Occipital lobe (tissue), 2 donors: ENCODE results near the gene UBE2Q1. TPM values are rescaled to one million over a fixed set of nuclear protein-coding genes. Genes with fewer than 3 reads are reported as not detected.

ENCODE experiments used
- DNase-seq: peaks from one replicate; lab custom pipeline; 2025; lab: John Stamatoyannopoulos, UW
- total RNA-seq: library from RNA; depleted of rRNA; stranded (reverse); fragments of >200 nt; gene quantifications from one replicate; pipeline ENCODE4 v1.2.3, GENCODE V29; 2014

Gene UBE2Q1
- total RNA-seq, 1 donor from 2014 or later, result 20.6 TPM

DNA sequence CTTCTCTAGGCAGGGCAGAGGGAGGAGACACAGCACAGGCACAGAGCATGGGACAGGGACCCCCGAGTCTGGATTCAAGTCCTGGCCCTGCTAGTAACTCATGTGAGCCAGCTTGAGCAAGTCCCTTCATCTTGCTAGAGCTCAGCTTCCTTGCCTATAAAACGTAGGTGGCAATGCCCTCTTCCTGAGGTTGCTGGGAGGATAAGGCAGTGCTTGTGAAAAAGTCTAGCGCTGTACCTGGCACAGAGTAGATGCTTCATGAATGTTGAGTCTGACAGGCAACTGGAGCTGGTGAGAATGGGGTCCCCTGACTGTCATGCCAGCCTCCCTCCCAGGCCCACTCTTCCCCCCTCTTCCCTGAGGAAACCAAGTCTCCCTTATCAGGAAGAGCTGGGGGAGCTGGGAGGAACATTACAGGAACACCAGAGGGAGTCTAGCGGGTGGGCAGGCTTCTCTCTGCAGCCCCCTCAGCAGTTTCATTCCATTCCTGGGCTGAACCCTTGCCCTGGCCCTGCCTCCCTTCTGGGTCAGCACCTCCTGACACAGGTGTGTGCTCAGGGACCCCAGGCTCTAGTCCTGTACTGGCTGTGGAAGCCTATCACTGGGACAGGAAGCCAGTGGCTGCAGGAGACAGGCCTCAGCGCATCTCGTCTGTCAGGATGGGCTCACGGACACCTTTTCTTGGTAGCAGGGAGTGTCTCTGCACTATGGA, 19.0 kb upstream of the UBE2Q1 start:
- DNase-seq, result no peak

DNA sequence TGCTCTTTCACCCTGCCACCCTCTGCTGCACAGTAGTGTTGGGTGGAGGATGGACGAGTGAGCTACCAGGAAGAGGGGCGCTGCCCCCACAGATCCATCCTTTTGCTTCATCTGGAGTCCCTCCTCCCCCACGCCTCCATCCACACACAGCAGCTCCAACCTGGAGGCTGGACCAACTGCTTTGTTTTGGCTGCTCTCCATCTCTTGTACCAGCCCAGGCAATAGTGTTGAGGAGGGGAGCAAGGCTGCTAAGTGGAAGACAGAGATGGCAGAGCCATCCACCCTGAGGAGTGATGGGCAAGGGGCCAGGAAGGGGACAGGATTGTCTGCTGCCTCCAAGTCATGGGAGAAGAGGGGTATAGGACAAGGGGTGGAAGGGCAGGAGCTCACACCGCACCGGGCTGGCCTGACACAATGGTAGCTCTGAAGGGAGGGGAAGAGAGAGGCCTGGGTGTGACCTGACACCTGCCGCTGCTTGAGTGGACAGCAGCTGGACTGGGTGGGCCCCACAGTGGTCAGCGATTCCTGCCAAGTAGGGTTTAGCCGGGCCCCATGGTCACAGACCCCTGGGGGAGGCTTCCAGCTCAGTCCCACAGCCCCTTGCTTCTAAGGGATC, 17.6 kb upstream of the UBE2Q1 start:
- DNase-seq, result no peak

DNA sequence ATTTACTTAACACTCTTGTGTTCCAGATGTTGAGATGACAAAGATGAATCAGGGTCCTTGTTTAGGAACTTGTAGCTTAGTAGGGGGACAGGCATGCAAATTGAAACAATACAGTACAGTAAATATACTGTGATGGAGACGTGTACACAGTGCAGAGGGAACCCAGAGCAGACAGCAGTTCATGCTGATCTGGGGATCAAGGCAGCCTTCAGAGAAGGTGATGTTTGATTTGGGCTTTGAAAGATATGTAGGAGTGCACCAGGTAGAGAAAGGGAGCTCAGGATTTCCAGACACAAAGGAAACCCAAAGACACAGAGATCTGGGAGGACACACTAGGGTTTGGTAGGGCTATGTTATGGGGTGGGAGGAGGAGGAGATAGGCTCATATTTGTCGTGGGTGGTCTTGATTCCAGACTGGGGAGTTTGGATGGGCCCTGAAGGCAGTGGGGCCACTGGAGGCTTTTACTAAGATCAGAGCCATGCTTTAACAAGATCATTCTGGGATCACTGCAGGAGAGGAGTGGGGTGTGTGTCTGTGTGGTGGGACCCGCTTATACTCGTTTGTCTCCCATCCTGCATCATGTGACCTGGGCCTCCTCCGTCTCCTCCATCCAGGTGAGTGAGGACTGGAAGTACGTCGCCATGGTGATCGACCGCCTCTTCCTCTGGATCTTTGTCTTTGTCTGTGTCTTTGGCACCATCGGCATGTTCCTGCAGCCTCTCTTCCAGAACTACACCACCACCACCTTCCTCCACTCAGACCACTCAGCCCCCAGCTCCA, 16.9 kb upstream of the UBE2Q1 start:
- DNase-seq, result no peak

DNA sequence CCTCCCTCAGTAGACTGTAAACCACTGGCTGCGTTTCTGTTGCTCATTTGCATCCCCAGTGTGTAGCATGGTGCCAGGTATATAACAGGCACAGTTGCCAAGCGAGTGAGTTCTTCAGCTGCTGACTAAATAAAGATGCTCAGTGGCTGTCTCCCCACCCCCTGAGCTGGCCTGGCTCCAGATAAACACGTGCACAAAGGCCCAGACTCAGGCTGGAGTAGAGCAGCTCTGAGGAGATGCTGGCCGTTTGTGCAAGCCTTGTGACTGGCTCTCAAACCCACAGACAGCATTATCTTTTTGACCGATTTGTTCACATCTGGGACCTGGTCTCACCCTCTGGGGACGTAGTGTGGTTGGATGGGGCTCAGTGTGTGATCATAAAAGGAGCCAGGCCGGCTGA, 16.3 kb upstream of the UBE2Q1 start:
- peak; percentile 54 for DNase-seq

DNA sequence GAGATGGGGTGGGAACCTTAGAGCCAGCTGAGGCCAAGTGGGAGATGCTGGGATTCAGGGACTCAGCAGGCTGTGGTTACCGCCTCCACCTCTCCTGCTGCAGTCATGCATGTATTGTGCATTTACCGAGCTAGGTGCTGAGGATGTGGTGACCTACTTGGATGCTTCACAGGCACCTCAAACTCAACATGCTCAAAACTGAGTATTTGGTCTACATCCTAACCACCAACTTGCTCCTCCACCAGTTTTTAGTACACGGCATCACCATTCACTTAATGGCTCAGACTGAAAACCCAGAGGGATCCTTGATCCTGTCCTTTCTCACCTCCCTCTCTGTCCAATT, 14.7 kb upstream of the UBE2Q1 start:
- DNase-seq, result no peak

DNA sequence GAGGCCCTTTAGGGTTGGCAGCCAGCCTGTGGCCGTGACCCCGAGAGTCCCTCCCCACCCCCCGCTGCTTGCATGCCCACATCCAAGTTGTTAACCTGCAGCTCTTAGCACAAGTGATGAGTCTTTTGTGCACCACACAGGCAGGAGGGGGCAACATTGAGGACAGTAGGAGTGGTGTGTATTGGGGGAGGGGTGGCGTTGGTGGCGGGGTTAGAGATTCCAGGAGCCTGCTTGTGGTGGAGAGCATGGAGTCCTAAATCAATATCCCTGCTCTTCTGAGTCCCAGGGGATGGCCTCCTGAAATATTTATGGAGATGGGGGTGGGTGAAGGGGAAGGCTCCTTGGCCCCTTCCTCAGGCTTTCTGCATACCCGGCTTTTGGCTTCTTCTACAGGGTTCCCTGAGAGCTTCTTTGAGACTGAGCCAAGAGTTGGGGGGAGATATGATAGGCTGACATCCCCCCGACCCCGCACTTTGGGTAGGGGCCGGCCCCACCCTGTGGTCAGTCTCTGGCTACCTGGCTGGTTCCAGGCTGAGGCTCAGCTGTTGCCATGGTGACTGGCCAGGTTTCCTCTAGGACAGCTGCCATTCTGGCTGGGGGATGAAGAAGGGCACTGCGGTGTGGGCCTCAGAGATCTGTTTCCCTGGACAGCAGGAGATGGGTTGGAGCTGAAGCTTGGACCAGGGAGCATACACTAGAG, 14.2 kb upstream of the UBE2Q1 start:
- DNase-seq, result no peak

DNA sequence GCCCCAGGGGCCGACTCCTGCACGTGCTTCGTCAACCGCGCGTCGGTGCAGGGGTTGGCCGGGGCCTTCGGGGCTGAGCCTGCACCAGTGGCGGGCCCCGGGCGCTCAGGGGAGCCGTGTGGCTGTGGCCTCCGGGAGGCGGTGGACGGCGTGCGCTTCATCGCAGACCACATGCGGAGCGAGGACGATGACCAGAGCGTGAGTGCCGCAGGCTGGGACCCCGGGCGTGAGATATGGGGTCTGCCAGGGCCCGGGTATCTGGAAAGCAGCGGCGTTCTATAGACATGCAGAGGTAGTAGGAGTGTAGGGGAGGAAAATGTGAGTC, 13.5 kb upstream of the UBE2Q1 start:
- no peak for DNase-seq

DNA sequence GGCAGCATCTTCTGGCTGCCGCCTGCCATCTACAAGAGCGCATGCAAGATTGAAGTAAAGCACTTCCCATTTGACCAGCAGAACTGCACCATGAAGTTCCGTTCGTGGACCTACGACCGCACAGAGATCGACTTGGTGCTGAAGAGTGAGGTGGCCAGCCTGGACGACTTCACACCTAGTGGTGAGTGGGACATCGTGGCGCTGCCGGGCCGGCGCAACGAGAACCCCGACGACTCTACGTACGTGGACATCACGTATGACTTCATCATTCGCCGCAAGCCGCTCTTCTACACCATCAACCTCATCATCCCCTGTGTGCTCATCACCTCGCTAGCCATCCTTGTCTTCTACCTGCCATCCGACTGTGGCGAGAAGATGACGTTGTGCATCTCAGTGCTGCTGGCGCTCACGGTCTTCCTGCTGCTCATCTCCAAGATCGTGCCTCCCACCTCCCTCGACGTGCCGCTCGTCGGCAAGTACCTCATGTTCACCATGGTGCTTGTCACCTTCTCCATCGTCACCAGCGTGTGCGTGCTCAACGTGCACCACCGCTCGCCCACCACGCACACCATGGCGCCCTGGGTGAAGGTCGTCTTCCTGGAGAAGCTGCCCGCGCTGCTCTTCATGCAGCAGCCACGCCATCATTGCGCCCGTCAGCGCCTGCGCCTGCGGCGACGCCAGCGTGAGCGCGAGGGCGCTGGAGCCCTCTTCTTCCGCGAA, 12.9 kb upstream of the UBE2Q1 start:
- DNase-seq, result no peak

DNA sequence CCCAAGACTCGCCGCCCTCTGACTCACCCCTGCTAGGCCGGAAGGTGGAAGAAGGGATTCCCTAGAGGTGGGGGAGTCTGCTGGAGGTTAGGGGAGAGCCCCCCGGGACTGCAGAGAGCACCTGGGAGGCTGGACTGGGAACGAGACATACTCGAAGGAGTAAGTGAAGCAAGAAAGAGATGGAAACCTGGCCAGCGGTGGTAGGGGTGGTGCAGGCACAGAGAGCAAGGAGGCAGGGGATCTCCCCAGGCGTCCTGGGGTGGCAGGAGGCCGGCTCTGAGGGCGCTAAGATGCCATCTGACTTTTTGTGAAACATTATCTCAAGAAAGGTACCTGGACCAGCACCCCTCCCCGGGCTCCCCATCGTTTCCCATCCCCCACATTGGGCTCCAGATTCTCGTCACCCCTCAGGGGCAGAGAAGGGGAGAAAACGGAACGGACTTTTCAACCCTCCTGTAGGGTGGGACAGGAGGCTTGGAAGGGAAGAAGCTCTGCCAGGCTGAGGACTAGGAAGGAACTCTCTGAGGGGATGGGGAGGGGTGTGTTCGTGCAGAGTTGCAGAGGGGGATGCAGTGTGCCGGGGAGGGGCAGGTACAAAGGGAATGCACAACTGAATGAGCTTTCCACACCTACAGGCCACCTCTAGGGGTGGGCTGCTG, 9.8 kb upstream of the UBE2Q1 start:
- no peak for DNase-seq

DNA sequence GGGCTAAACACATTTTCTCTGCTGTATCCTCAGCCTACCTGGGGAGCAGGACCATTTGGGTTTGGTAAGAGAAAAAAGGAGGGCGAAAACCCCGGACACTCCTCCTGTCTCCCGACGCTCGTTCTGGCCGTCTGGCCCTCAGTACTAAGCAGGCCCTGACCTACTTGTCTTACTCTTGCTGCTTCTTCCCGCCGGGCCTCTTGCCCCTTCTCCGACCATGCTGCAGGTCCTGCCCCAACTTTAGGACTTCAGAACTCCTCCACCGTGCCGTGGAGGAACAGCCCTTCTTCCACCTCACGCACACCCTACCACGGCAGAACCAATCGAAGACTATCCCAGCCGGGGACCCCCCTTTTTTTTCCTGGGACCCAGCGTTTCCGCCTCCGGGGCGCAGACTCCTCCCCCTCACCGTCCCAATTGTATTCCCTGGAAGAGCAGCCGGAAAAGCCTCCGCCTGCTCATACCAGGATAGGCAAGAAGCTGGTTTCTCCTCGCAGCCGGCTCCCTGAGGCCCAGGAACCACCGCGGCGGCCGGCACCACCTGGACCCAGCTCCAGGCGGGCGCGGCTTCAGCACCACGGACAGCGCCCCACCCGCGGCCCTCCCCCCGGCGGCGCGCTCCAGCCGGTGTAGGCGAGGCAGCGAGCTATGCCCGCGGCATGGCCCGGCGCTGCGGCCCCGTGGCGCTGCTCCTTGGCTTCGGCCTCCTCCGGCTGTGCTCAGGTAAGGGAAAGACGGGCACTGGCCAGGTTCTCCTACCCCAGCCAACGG, 9.1 kb upstream of the UBE2Q1 start, which contains the start of gene CHRNB2:
Gene CHRNB2, plus strand, starts transcription at position 393 of the 771 bp plus-strand sequence. Its CDS starts 267 bp downstream, at position 660.
- DNase-seq, result peak; percentile 79

DNA sequence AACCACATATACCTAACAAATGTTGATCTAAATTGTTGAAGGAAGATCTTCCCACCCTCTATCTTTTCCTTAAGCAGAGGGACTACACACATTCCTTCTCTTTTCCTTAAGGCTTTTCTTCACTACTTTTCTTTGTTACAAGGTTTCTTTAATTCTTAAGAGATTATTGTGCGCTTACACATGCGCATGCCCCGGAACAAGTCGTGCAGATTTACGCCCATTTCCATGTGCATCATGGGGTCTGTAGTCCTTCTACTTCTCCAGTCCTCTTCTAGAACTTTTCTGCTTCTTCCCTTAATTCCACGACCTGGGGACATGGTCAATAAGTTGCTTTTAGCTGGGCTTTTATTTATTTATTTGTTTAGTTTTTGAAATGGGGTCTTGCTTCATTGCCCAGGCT, 7.4 kb upstream of the UBE2Q1 start:
- no peak for DNase-seq

DNA sequence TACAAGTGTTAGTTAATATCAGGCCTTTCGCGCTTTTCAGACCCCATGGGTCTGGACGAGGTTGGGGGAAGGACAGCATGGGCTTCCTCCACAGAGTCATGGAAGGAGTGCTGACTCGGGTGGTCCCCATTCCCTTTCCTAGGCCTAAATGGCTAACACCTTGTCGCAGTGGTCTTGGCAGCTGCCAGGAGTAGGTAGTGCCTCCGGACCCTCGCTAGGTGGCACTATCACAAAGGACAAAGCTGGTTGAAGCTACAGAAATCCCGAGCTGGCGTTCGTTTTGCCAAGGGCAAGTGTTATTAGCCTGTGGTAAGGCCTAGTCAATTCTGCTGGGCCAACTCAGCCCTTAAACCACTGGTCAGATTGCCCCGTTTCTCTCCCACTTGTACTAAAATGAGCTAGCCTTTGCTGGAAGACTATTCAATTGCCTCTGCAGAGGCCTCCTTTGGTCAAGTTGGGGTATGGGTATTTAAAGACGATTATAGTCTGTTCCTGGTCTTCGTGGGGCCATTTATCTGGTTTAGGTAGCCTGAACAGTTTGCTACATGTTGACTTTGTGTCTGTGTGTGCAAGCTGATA, 1.1 kb upstream of the UBE2Q1 start:
- peak; percentile 85 for DNase-seq

DNA sequence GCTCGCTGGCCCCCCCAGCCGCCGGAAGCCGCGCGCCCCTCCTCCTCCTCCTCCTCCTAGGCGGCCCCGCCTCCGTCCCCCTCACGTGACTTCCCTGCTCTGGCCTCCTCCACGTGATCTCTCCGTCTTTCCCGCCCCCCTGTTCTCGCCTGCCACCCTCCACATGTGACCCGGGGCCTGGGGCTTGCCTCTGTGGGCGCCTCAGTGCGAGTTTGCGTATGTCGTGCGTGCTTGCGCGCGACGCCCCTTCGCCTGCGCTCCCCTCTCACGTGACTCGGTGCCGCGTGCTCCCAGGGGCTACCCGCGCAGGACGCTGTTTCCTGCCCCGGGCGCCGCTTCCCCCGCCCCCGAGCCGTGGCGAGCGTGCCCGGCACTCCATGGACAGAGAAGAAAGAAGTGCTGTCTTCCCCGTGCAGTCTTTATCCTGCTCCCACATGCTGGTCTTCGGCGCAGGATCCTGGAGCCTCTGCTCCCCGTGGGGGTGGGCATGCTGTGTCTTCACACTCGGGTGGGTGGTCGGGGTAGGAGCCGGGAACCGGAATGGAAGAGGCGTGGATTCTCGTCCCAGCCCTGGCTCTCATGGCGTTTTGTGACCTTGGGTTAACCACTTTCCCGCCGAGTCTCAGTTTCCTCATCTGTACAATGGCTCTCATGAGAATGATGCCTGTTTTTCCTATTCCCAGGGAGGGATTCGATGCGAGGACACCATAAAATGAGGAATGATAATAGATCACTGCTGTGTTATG, 431 bp upstream of the UBE2Q1 start:
- DNase-seq, result peak; percentile 99

DNA sequence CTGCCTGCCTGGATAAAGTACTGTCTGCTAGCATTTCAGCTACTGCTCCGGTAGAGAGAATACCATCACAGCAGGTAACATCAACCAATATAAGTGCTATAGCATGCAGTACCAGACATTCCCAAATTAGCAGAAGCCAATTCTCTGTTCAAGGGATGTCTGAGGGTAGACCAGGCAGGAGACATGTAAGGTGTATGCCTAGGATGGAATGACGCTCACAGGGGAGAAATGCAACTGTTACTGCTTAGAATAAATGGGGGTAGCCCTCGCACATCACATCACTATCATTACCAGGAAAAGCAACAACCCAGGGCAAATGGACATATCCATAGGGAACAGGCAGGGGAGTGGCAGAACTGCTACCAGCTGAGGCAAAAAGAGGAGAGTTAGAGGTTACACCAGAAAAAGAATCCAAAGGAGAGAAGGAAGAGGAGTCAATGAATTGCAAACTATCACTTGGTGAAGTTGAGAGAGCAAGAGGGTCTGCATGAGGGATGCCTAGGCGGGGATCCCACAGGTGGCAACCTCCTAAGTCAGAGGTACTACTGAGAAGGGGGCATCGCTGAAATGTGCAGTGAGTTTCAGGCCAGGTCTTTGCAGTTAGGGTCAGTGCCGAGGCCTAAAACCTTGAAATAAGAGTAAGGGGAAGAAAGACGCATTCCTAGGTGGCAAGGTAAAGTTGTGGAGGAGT, 1.1 kb downstream of the UBE2Q1 start:
- no peak for DNase-seq

DNA sequence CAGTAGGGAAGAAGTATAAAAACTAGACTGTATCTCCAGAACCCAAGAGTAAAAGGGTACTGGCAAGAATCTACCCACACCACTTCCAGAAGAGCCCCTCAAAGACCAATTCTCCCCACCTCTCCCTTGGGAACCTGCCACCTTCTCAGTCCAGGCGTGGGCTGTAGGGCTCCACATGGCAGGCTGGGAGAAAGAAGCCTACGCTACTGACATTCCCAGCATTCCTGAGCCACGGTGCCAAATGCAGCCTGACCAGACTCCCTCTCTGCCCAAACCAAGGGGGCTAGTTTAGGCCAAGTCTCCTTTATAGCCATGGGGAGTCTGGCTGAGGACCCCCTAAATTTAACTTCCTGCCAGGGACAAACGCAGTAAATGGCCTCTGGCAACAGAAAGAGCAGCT, 2.0 kb downstream of the UBE2Q1 start:
- DNase-seq, result no peak

DNA sequence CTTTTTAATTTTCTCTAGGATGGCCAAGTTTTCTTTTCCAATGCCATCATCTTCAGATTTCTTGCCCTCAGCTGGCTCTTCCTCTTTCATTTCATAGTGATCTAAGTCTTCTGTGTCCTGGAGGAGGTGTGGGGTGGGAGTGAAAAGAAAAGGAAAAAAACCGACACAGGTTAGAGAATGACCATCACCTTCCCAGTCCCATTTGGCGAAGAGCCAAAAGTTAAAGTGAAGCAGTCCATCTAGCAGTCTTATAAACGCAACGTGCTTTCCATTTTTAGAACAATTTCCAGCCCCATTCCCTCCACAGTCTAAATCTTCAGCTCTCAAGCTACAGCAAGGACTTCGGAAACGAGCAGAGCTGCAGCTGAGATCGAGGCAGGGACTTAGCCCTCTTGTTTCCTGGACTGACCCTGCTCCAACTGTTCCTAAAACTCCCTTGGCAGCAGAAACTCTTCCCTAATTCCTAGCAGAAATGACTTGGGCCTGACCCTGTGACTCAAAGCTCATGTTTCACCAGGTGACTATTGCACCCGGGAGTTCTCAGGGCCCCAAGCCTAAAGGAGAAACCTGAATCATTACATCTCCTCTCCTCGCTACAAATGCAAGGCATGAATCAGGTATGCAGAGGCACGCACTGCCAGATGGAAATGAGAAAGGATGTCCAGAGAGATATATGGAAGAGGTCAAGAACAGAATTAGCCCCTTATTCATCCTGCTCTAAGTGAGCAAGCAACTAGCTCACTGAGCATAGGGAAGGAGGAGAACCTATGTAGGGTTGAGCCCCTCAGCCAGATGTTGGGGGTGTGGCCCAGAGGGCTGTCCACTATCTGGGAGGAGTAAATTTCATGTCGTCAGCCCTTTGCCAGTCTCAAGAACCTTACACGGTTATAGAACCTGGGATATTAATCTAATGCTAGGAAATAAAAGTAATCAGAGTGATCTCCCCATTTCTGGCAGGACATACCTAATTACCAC, 5.1 kb downstream of the UBE2Q1 start:
- no peak for DNase-seq

DNA sequence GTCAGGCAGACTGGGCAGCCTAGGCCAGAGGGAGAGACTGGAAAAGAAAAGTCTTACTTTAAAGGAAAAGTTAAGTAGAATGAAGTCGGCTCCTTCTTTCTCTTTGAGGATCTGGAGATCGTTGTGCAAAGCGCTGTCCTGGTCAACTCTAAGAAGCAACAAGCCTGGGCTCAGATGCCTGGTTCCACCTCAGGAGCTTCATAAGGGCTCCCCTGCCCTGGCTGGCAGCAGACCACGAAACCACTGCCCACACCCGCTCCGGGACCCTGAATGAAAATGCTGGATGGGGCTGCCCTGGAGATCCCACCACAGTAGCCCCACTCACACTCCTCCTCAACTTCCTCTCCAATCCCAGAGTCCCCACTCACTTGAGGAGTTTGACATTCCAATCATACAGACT, 6.4 kb downstream of the UBE2Q1 start:
- no peak for DNase-seq
